ENCODE data around the gene PUS1. TPM values are rescaled to one million over a fixed set of nuclear protein-coding genes. Genes with fewer than 3 reads are reported as not detected.

Gene PUS1
- total and polyA plus RNA-seq, 9 of the 15 experiments (the other 6 are each of a cell fraction or from before 2014, with no cell fraction given), result 1.9 to 90.8 (median 30.0) TPM

DNA sequence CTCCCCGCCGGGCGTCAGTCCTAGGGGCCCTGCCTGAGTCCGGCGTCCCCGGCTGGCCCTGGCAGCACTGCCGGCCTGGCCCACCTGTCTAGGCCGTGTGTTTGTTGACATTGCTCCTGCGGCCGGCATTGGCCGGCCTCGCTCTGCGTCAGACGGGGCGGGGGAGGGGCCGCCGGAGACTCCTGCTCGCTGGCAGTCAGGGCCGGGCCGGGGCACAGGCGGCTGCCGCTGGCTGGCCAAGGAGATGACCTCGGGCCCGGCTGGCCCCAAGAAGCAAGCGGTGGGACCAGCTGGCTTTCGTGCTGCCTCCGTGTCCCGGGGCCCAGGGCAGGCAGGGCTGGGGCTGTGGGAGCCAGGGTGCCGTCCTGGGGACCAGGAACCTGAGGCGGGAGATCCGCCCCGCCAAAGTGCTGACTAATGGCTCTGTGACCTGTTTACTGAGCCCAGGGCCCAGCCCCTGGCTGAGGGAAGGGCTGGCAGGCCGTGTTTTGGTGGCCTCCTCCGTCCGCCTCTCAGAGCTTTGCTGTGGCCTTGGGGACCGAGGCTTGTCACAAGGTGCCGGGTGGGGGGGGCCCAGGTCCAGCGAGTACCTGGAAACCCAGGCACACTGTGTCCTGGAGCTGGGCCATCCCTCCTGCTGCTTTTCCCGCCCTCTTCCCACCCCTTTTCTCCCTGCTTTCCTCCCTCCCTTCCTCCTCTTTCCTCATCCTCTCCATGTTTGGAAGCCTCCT, 32.8 kb upstream of the PUS1 start (continued):
- TF ChIP-seq ZNF263 (CRISPR knock-in tag; IDR thresholded peaks at IDR 0.05; ENCODE audit: borderline replicate concordance) (no peak; the same call in 1 of the 2 replicates), RFX7 (CRISPR knock-in tag; IDR thresholded peaks at IDR 0.05) (no peak), STAT5B (CRISPR knock-in tag; IDR thresholded peaks at IDR 0.05) (no peak), ERF (CRISPR knock-in tag; IDR thresholded peaks at IDR 0.05) (no peak), MCM5 (IDR thresholded peaks at IDR 0.05; ENCODE audit: low read depth) (no peak), GABPB2 (CRISPR knock-in tag; conservative IDR thresholded peaks at IDR 0.05) (no peak), RBM34 (IDR thresholded peaks at IDR 0.05; ENCODE audit: borderline replicate concordance, insufficient read depth, low read length) (no peak; the same call in 1 of the 2 replicates), MIER1 (IDR thresholded peaks at IDR 0.05; ENCODE audit: low read depth) (no peak), NELFE (IDR thresholded peaks at IDR 0.05; ENCODE audit: insufficient read depth, insufficient read length) (no peak), KLF10 (CRISPR knock-in tag; IDR thresholded peaks at IDR 0.05) (no peak), POLR2A (conservative IDR thresholded peaks at IDR 0.05) (peak; percentile 80), CHD4 (IDR thresholded peaks at IDR 0.05; ENCODE audit: insufficient read depth, insufficient replicate concordance, low read depth, low read length, poor library complexity, severe bottlenecking) (no peak), PHTF2 (CRISPR knock-in tag; IDR thresholded peaks at IDR 0.05) (no peak), FOXK1 (CRISPR knock-in tag; IDR thresholded peaks at IDR 0.05; ENCODE audit: borderline replicate concordance) (peak; percentile 68; the same call in 1 of the 2 replicates), BHLHE40 (IDR thresholded peaks at IDR 0.05; ENCODE audit: low read length) (no peak), ZBTB1 (CRISPR knock-in tag; IDR thresholded peaks at IDR 0.05; ENCODE audit: borderline replicate concordance, low read depth) (0 out of 2 replicates have a peak, but pooled peaks have one; percentile 21), PML (IDR thresholded peaks at IDR 0.05; ENCODE audit: low read length) (no peak)
- TF ChIP-seq, protein P1, sequence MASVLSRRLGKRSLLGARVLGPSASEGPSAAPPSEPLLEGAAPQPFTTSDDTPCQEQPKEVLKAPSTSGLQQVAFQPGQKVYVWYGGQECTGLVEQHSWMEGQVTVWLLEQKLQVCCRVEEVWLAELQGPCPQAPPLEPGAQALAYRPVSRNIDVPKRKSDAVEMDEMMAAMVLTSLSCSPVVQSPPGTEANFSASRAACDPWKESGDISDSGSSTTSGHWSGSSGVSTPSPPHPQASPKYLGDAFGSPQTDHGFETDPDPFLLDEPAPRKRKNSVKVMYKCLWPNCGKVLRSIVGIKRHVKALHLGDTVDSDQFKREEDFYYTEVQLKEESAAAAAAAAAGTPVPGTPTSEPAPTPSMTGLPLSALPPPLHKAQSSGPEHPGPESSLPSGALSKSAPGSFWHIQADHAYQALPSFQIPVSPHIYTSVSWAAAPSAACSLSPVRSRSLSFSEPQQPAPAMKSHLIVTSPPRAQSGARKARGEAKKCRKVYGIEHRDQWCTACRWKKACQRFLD (CRISPR knock-in tag; IDR thresholded peaks at IDR 0.05), result peak; percentile 82
- TF ChIP-seq, protein P2, sequence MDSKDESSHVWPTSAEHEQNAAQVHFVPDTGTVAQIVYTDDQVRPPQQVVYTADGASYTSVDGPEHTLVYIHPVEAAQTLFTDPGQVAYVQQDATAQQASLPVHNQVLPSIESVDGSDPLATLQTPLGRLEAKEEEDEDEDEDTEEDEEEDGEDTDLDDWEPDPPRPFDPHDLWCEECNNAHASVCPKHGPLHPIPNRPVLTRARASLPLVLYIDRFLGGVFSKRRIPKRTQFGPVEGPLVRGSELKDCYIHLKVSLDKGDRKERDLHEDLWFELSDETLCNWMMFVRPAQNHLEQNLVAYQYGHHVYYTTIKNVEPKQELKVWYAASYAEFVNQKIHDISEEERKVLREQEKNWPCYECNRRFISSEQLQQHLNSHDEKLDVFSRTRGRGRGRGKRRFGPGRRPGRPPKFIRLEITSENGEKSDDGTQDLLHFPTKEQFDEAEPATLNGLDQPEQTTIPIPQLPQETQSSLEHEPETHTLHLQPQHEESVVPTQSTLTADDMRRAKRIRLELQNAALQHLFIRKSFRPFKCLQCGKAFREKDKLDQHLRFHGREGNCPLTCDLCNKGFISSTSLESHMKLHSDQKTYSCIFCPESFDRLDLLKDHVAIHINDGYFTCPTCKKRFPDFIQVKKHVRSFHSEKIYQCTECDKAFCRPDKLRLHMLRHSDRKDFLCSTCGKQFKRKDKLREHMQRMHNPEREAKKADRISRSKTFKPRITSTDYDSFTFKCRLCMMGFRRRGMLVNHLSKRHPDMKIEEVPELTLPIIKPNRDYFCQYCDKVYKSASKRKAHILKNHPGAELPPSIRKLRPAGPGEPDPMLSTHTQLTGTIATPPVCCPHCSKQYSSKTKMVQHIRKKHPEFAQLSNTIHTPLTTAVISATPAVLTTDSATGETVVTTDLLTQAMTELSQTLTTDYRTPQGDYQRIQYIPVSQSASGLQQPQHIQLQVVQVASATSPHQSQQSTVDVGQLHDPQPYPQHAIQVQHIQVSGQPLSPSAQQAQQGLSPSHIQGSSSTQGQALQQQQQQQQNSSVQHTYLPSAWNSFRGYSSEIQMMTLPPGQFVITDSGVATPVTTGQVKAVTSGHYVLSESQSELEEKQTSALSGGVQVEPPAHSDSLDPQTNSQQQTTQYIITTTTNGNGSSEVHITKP (IDR thresholded peaks at IDR 0.05; ENCODE audit: partially characterized antibody), result no peak
- TF ChIP-seq, protein P3, sequence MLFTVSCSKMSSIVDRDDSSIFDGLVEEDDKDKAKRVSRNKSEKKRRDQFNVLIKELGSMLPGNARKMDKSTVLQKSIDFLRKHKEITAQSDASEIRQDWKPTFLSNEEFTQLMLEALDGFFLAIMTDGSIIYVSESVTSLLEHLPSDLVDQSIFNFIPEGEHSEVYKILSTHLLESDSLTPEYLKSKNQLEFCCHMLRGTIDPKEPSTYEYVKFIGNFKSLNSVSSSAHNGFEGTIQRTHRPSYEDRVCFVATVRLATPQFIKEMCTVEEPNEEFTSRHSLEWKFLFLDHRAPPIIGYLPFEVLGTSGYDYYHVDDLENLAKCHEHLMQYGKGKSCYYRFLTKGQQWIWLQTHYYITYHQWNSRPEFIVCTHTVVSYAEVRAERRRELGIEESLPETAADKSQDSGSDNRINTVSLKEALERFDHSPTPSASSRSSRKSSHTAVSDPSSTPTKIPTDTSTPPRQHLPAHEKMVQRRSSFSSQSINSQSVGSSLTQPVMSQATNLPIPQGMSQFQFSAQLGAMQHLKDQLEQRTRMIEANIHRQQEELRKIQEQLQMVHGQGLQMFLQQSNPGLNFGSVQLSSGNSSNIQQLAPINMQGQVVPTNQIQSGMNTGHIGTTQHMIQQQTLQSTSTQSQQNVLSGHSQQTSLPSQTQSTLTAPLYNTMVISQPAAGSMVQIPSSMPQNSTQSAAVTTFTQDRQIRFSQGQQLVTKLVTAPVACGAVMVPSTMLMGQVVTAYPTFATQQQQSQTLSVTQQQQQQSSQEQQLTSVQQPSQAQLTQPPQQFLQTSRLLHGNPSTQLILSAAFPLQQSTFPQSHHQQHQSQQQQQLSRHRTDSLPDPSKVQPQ (CRISPR knock-in tag; IDR thresholded peaks at IDR 0.05; ENCODE audit: borderline replicate concordance), result no peak
